HepG2 (cell line): ENCODE measurements around the gene FITM1. TPM values are rescaled to one million over a fixed set of nuclear protein-coding genes. Genes with fewer than 3 reads are reported as not detected.

Experiments used
- AGO1 ChIP-seq: fragments of 200-400 bp; formaldehyde crosslinking; IDR thresholded peaks from 2 replicates; pipeline ENCODE4 v1.6.1; 2017; ENCODE audit warnings: mild to moderate bottlenecking, low read depth, low read length, moderate library complexity; ENCODE audit not compliant: poor library complexity, severe bottlenecking
- FLYWCH1 ChIP-seq: sonication (generic); formaldehyde crosslinking; IDR thresholded peaks from 2 replicates; pipeline ENCODE4 v1.8.1; 2023; ENCODE audit warnings: mild to moderate bottlenecking, missing genetic modification reagents
- GABPB1 ChIP-seq: IDR thresholded peaks from 2 replicates; pipeline ENCODE4 v1.6.1; 2016; ENCODE audit warnings: mild to moderate bottlenecking, missing genetic modification reagents, moderate library complexity, missing compliant biosample characterization
- GPN1 ChIP-seq: sonication (generic); formaldehyde crosslinking; IDR thresholded peaks from 2 replicates; pipeline ENCODE4 v1.5.1; 2020; ENCODE audit warnings: missing genetic modification reagents, borderline replicate concordance
- JDP2 ChIP-seq: sonication (generic); formaldehyde crosslinking; IDR thresholded peaks from 2 replicates; pipeline ENCODE4 v1.8.1; 2022; ENCODE audit warnings: missing genetic modification reagents, borderline replicate concordance
- JUNB ChIP-seq: sonication (generic); formaldehyde crosslinking; IDR thresholded peaks from 2 replicates; pipeline ENCODE4 v1.8.0; 2022; ENCODE audit warnings: missing genetic modification reagents, mild to moderate bottlenecking, borderline replicate concordance
- MXI1 ChIP-seq: IDR thresholded peaks from 3 replicates; pipeline ENCODE4 v1.6.1; 2012; ENCODE audit warnings: low read depth, low read length, inconsistent platforms, borderline replicate concordance
- NFYB ChIP-seq: sonication (generic); formaldehyde crosslinking; IDR thresholded peaks from 2 replicates; pipeline ENCODE4 v1.4.0; 2020; ENCODE audit warnings: missing genetic modification reagents
- NR2F1 ChIP-seq, 2 experiments: fragments of 450-650 bp in 1 of 2; formaldehyde crosslinking in 1 of 2; IDR thresholded peaks; 2 replicates each; pipeline versions ENCODE4 v1.5.0 to v1.6.1; 2016 to 2020; ENCODE audit warnings: mild to moderate bottlenecking in 1 of 2, missing compliant biosample characterization in 1 of 2, missing genetic modification reagents in 1 of 2, moderate library complexity in 1 of 2
- NR3C1 ChIP-seq: sonication (generic); formaldehyde crosslinking; IDR thresholded peaks from 2 replicates; pipeline ENCODE4 v1.4.0; 2020; ENCODE audit warnings: missing genetic modification reagents
- PITX1 ChIP-seq: sonication (generic); formaldehyde crosslinking; IDR thresholded peaks from 2 replicates; pipeline ENCODE4 v1.5.1; 2020; ENCODE audit warnings: mild to moderate bottlenecking, missing genetic modification reagents
- RBFOX2 ChIP-seq: fragments of 200-400 bp; formaldehyde crosslinking; IDR thresholded peaks from 2 replicates; pipeline ENCODE4 v1.6.1; 2017; ENCODE audit warnings: low read depth, mild to moderate bottlenecking, low read length
- SPEN ChIP-seq: sonication (generic); formaldehyde crosslinking; IDR thresholded peaks from 2 replicates; pipeline ENCODE4 v1.5.1; 2020; ENCODE audit warnings: low read depth, mild to moderate bottlenecking, missing genetic modification reagents
- SRF ChIP-seq: IDR thresholded peaks from 2 replicates; pipeline ENCODE4 v1.6.1; 2011; ENCODE audit warnings: mild to moderate bottlenecking, low read depth, low read length, moderate library complexity
- THYN1 ChIP-seq: sonication (generic); formaldehyde crosslinking; IDR thresholded peaks from 2 replicates; pipeline ENCODE4 v1.8.1; 2023; ENCODE audit warnings: low read depth, mild to moderate bottlenecking, moderate library complexity, missing genetic modification reagents, borderline replicate concordance
- ZEB1 ChIP-seq: IDR thresholded peaks from 2 replicates; pipeline ENCODE4 v1.6.1; 2012; ENCODE audit warnings: mild to moderate bottlenecking, low read depth, inconsistent platforms; ENCODE audit not compliant: insufficient replicate concordance
- ZFY ChIP-seq: sonication (generic); formaldehyde crosslinking; IDR thresholded peaks from 2 replicates; pipeline ENCODE4 v1.4.0; 2020; ENCODE audit warnings: missing genetic modification reagents
- polyA plus RNA-seq, 8 experiments: library from polyadenylated mRNA; depleted of rRNA in 3 of 8; stranded (reverse) in 7 of 8; unstranded in 1 of 8; fragments of >200 nt; fragmentation: Illumina TruSeq in 4 of 8; extraction: Trizol in 4 of 8; gene quantifications; 2 replicates each; pipeline versions ENCODE4 v1.2.1 to v1.2.3, GENCODE V29; 2011 to 2016; ENCODE audit warnings: low read depth in 4 of 8, missing spikeins in 1 of 8, mixed read lengths in 1 of 8; ENCODE audit not compliant: insufficient read depth in 1 of 8
- total RNA-seq, 5 experiments: library from RNA; depleted of rRNA; stranded (reverse); fragments of >200 nt; fragmentation: Illumina TruSeq; extraction: Trizol; gene quantifications; 2 replicates each; pipeline ENCODE4 v1.2.3, GENCODE V29; 2016; ENCODE audit warnings: low read depth in 1 of 5
- TF ChIP-seq, protein P1 (sequence below), 2 experiments: sonication (generic) in 1 of 2; formaldehyde crosslinking in 1 of 2; IDR thresholded peaks; 2 replicates each; pipeline versions ENCODE4 v1.4.0 to v1.6.1; 2018 to 2020; ENCODE audit warnings: missing genetic modification reagents in 2 of 2, borderline replicate concordance in 1 of 2, low read depth in 1 of 2, mild to moderate bottlenecking in 1 of 2, missing biosample characterization in 1 of 2
- TF ChIP-seq, protein P2 (sequence below): sonication (generic); formaldehyde crosslinking; IDR thresholded peaks from 2 replicates; pipeline ENCODE4 v1.8.1; 2023; ENCODE audit warnings: mild to moderate bottlenecking, missing genetic modification reagents
- TF ChIP-seq, protein P3 (sequence below): IDR thresholded peaks from 2 replicates; pipeline ENCODE4 v1.6.1; 2016
- TF ChIP-seq, protein P4 (sequence below): IDR thresholded peaks from 2 replicates; pipeline ENCODE4 v1.6.1; 2016; ENCODE audit warnings: low read depth, missing genetic modification reagents, missing compliant biosample characterization

The FITM1 gene
- total and polyA plus RNA-seq, 2 of the 13 experiments (the other 11 are each of a cell fraction or from before 2014, with no cell fraction given): 2.7 to 5.8 TPM

DNA sequence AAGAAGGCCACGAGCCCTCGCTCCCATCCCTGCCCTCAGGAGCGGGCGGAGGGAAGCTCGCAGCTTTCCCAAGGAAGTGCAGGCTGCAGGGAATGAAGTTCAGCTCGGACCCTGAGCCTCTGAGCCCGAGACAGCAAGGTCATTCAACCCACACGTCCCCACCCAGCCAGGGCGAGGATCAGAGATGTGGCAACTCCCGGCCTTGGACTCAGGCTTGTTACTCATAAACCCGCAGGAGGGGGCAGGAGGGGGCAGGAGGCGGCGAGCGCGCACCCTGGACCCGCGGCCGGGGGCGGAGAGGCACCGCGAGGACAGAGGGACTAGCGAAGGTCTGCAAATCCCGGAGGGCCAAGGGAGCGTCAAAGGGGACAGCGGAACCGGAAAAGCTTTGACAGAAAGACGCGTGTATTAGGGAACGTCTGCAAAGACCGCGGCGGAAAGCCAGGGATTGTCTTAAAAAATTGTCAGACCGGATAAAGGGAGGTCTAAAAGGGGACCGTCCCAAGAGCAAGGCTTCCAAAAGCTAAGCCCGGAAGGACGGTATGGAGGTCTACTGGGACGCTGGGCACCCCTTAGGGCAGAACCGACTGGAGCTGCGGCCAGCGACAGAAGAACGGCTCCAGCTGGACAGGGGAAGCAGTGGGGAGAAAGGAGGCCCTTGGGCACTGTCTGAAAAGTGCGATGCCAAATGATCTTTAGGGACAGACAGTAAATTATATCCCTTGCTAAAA is 16.5 kb upstream of the FITM1 start (continued):
- TF ChIP-seq, protein P1, sequence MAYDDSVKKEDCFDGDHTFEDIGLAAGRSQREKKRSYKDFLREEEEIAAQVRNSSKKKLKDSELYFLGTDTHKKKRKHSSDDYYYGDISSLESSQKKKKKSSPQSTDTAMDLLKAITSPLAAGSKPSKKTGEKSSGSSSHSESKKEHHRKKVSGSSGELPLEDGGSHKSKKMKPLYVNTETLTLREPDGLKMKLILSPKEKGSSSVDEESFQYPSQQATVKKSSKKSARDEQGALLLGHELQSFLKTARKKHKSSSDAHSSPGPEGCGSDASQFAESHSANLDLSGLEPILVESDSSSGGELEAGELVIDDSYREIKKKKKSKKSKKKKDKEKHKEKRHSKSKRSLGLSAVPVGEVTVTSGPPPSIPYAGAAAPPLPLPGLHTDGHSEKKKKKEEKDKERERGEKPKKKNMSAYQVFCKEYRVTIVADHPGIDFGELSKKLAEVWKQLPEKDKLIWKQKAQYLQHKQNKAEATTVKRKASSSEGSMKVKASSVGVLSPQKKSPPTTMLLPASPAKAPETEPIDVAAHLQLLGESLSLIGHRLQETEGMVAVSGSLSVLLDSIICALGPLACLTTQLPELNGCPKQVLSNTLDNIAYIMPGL (CRISPR knock-in tag; IDR thresholded peaks at IDR 0.05; ENCODE audit: borderline replicate concordance in 1 of 2, low read depth in 1 of 2): peak; percentile 97
- TF ChIP-seq JUNB (CRISPR knock-in tag) (no peak), ZFY (CRISPR knock-in tag) (peak; percentile 99), MXI1 (peak; percentile 93; the same call in 2 of the 3 replicates), GABPB1 (peak; percentile 90), JDP2 (no peak), AGO1 (peak; percentile 85), PITX1 (CRISPR knock-in tag) (peak; percentile 99), FLYWCH1 (CRISPR knock-in tag) (no peak), THYN1 (CRISPR knock-in tag) (no peak), NR2F1 (CRISPR knock-in tag; IDR thresholded peaks at IDR 0.05) (peak; percentile 74 to 90), ZEB1 (no peak), GPN1 (CRISPR knock-in tag) (peak; percentile 96; the same call in 1 of the 2 replicates), SPEN (peak; percentile 99), SRF (peak; percentile 15), RBFOX2 (peak; percentile 88), NFYB (CRISPR knock-in tag) (peak; percentile 53), NR3C1 (CRISPR knock-in tag) (no peak)
- TF ChIP-seq, protein P2, sequence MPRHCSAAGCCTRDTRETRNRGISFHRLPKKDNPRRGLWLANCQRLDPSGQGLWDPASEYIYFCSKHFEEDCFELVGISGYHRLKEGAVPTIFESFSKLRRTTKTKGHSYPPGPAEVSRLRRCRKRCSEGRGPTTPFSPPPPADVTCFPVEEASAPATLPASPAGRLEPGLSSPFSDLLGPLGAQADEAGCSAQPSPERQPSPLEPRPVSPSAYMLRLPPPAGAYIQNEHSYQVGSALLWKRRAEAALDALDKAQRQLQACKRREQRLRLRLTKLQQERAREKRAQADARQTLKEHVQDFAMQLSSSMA (CRISPR knock-in tag): peak; percentile 97
- TF ChIP-seq, protein P3, sequence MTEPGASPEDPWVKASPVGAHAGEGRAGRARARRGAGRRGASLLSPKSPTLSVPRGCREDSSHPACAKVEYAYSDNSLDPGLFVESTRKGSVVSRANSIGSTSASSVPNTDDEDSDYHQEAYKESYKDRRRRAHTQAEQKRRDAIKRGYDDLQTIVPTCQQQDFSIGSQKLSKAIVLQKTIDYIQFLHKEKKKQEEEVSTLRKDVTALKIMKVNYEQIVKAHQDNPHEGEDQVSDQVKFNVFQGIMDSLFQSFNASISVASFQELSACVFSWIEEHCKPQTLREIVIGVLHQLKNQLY: peak; percentile 96
- TF ChIP-seq, protein P4, sequence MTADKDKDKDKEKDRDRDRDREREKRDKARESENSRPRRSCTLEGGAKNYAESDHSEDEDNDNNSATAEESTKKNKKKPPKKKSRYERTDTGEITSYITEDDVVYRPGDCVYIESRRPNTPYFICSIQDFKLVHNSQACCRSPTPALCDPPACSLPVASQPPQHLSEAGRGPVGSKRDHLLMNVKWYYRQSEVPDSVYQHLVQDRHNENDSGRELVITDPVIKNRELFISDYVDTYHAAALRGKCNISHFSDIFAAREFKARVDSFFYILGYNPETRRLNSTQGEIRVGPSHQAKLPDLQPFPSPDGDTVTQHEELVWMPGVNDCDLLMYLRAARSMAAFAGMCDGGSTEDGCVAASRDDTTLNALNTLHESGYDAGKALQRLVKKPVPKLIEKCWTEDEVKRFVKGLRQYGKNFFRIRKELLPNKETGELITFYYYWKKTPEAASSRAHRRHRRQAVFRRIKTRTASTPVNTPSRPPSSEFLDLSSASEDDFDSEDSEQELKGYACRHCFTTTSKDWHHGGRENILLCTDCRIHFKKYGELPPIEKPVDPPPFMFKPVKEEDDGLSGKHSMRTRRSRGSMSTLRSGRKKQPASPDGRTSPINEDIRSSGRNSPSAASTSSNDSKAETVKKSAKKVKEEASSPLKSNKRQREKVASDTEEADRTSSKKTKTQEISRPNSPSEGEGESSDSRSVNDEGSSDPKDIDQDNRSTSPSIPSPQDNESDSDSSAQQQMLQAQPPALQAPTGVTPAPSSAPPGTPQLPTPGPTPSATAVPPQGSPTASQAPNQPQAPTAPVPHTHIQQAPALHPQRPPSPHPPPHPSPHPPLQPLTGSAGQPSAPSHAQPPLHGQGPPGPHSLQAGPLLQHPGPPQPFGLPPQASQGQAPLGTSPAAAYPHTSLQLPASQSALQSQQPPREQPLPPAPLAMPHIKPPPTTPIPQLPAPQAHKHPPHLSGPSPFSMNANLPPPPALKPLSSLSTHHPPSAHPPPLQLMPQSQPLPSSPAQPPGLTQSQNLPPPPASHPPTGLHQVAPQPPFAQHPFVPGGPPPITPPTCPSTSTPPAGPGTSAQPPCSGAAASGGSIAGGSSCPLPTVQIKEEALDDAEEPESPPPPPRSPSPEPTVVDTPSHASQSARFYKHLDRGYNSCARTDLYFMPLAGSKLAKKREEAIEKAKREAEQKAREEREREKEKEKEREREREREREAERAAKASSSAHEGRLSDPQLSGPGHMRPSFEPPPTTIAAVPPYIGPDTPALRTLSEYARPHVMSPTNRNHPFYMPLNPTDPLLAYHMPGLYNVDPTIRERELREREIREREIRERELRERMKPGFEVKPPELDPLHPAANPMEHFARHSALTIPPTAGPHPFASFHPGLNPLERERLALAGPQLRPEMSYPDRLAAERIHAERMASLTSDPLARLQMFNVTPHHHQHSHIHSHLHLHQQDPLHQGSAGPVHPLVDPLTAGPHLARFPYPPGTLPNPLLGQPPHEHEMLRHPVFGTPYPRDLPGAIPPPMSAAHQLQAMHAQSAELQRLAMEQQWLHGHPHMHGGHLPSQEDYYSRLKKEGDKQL (CRISPR knock-in tag): peak; percentile 93
